GM12878 (cell line): ENCODE measurements around the gene DNAJC16. TPM values are rescaled to one million over a fixed set of nuclear protein-coding genes. Genes with fewer than 3 reads are reported as not detected.

Source experiments
- ATAC-seq: fragments of 200-7000 bp; cut with Tn5 transposase; 3 replicates; pipeline ENCODE4 v1.9.1; 2020; ENCODE audit warnings: mild to moderate bottlenecking, moderate library complexity
- BruUV-seq: library from RNA; stranded (reverse); fragments of 400-500 nt; replicated peaks from 2 replicates; lab custom pipeline; 2021; lab: Mats Ljungman, UMichigan
- CTCF ChIA-PET: fragments of 300-600 bp; sonication (Branson Sonifier 250); formaldehyde crosslinking; extraction: SDS; loops from one replicate; lab custom pipeline; 2021; ENCODE audit warnings: inconsistent platforms; lab: Yijun Ruan, JAX
- POLR2A ChIA-PET: fragments of 350-600 bp; formaldehyde crosslinking; extraction: SDS; loops from one replicate; lab custom pipeline; 2021; ENCODE audit warnings: inconsistent platforms; lab: Charles Lee
- RAD21 ChIA-PET: fragments of 300-600 bp; sonication (Branson Sonifier 250); formaldehyde crosslinking; loops from one replicate; lab custom pipeline; 2023; ENCODE audit warnings: antibody characterized with exemption; ENCODE audit not compliant: unreplicated experiment; lab: Charles Lee
- SMC1A ChIA-PET: fragments of 300-600 bp; sonication (Branson Sonifier 250); formaldehyde crosslinking; loops from one replicate; lab custom pipeline; 2023; ENCODE audit not compliant: unreplicated experiment, uncharacterized antibody; lab: Charles Lee
- DNase-seq: peaks from one replicate; pipeline ENCODE4 v3.0.0-alpha.2; 2011; ENCODE audit warnings: low read depth, low spot score
- FAIRE-seq: peaks from 3 replicates; lab custom pipeline; 2011; peaks lifted over from hg19 to GRCh38; lab: Jason Lieb, UNC
- H2AFZ ChIP-seq: 2 replicates; pipeline ENCODE4 v1.6.0; 2011; ENCODE audit warnings: low read depth, low read length, control low read depth; ENCODE audit not compliant: control insufficient read depth
- H3K27ac ChIP-seq: 2 replicates; pipeline ENCODE4 v1.5.1; 2011; ENCODE audit warnings: control low read depth; ENCODE audit not compliant: control insufficient read depth, insufficient read depth
- H3K27me3 ChIP-seq, 2 experiments: replicated peaks in 1 of 2; 2 replicates each; pipeline versions ENCODE4 v1.6.0 to v1.6.1; 2011; ENCODE audit warnings: low read length in 1 of 2; ENCODE audit not compliant: control insufficient read depth in 2 of 2, insufficient read depth in 2 of 2
- H3K36me3 ChIP-seq, 2 experiments: 2 replicates each; pipeline ENCODE4 v1.5.1; 2011; ENCODE audit warnings: low read length in 1 of 2; ENCODE audit not compliant: control insufficient read depth in 2 of 2, insufficient read depth in 2 of 2
- H3K4me1 ChIP-seq: 2 replicates; pipeline ENCODE4 v1.6.1; 2011; ENCODE audit warnings: mild to moderate bottlenecking, low read length, moderate library complexity, mixed read lengths; ENCODE audit not compliant: control insufficient read depth, insufficient read depth
- H3K4me2 ChIP-seq: 2 replicates; pipeline ENCODE4 v1.6.0; 2011; ENCODE audit warnings: control low read depth; ENCODE audit not compliant: control insufficient read depth, insufficient read depth
- H3K4me3 ChIP-seq: fragments of 200-600 bp; sonication (generic); 2 replicates; pipeline ENCODE4 v1.5.1; 2016
- H3K79me2 ChIP-seq: 2 replicates; pipeline ENCODE4 v1.6.0; 2011; ENCODE audit warnings: low read length; ENCODE audit not compliant: control insufficient read depth, insufficient read depth
- H3K9ac ChIP-seq: 2 replicates; pipeline ENCODE4 v1.8.0; 2011; ENCODE audit warnings: low read length, control low read depth, mixed read lengths; ENCODE audit not compliant: control insufficient read depth, insufficient read depth
- H3K9me3 ChIP-seq: replicated peaks from 3 replicates; pipeline ENCODE4 v1.5.1; 2011; ENCODE audit warnings: mild to moderate bottlenecking, low read length; ENCODE audit not compliant: control insufficient read depth, insufficient read depth
- H4K20me1 ChIP-seq: 2 replicates; pipeline ENCODE4 v1.6.0; 2011; ENCODE audit not compliant: control insufficient read depth, insufficient read depth
- CBFB ChIP-seq: IDR thresholded peaks from 2 replicates; pipeline ENCODE4 v1.6.1; 2016; ENCODE audit warnings: antibody characterized with exemption, low read depth
- CREB1 ChIP-seq: IDR thresholded peaks from 2 replicates; pipeline ENCODE4 v1.6.1; 2012; ENCODE audit warnings: low read depth, mild to moderate bottlenecking, inconsistent platforms
- JUNB ChIP-seq: IDR thresholded peaks from 2 replicates; pipeline ENCODE4 v1.6.1; 2016; ENCODE audit warnings: antibody characterized with exemption, mild to moderate bottlenecking
- MYC ChIP-seq: IDR thresholded peaks from 2 replicates; pipeline ENCODE4 v1.6.1; 2011; ENCODE audit warnings: mild to moderate bottlenecking, low read length, moderate library complexity, inconsistent platforms; ENCODE audit not compliant: insufficient read depth, insufficient replicate concordance, insufficient read length, severe bottlenecking
- PKNOX1 ChIP-seq: fragments of 450-650 bp; IDR thresholded peaks from 2 replicates; pipeline ENCODE4 v1.6.1; 2016; ENCODE audit warnings: mild to moderate bottlenecking
- SMC3 ChIP-seq: IDR thresholded peaks from 2 replicates; pipeline ENCODE4 v1.6.1; 2011; ENCODE audit warnings: low read length, improper control_type of control experiment, borderline replicate concordance
- TAF1 ChIP-seq: IDR thresholded peaks from 2 replicates; pipeline ENCODE4 v1.6.1; 2011; ENCODE audit warnings: mild to moderate bottlenecking, low read depth, low read length, borderline replicate concordance
- ZNF274 ChIP-seq: IDR thresholded peaks from one replicate; pipeline ENCODE4 v1.8.0; 2011; ENCODE audit not compliant: insufficient read length, insufficient read depth
- WGBS: methylation state at CpG from one replicate; pipeline ENCODE4 v1.1.6; 2016; ENCODE audit warnings: low lambda C conversion rate; ENCODE audit not compliant: insufficient replicate concordance, insufficient coverage; ENCODE audit errors: missing lambda C conversion rate; 5-methylcytosine and 5-hydroxymethylcytosine counted together
- in situ Hi-C: fragments of 300-500 bp; cut with MboI; formaldehyde crosslinking; loops from 9 replicates; pipeline ENCODE4 v1.14.3; 2018; ENCODE audit warnings: mixed read lengths
- intact Hi-C: fragments of 100-400 bp; cut with micrococcal nuclease; formaldehyde crosslinking; loops from one replicate; pipeline ENCODE4 v1.14.2; 2022; ENCODE audit not compliant: unreplicated experiment
- polyA plus RNA-seq, 11 experiments: library from polyadenylated mRNA; depleted of rRNA in 4 of 11; unstranded in 6 of 11; stranded (reverse) in 5 of 11; fragments of >200 nt; fragmentation: Nextera tagmentation in 4 of 11; fragmentation: Illumina TruSeq in 1 of 11; extraction: Ambion mirVana in 4 of 11; extraction: Trizol in 1 of 11; gene quantifications; 1 replicate in 1 of 11; 2 replicates in 10 of 11; pipeline versions ENCODE4 v1.2.1 to v1.2.3, GENCODE V29; 2011 to 2016; ENCODE audit warnings: inconsistent platforms in 2 of 11, missing spikeins in 2 of 11, low read depth in 1 of 11
- total RNA-seq, 4 experiments: library from RNA; depleted of rRNA in 3 of 4; stranded (reverse); fragments of >200 nt in 3 of 4; fragmentation: Illumina TruSeq in 1 of 4; extraction: Trizol in 1 of 4; gene quantifications; 2 replicates each; pipeline versions ENCODE4 v1.2.1 to v1.2.3, GENCODE V29; 2013 to 2021
- TF ChIP-seq, protein P1 (sequence below): fragments of 150-350 bp; IDR thresholded peaks from 2 replicates; pipeline ENCODE4 v1.6.1; 2016; ENCODE audit warnings: low read depth, low read length
- TF ChIP-seq, protein P2 (sequence below): fragments of 450-650 bp; formaldehyde crosslinking; IDR thresholded peaks from 2 replicates; pipeline ENCODE4 v1.5.0; 2022; ENCODE audit warnings: mild to moderate bottlenecking, missing genetic modification characterization

DNAJC16 gene
- total and polyA plus RNA-seq, 10 of the 15 experiments (the other 5 are each of a cell fraction or from before 2014, with no cell fraction given) = 2.4 to 12.7 (median 7.8) TPM

DNA sequence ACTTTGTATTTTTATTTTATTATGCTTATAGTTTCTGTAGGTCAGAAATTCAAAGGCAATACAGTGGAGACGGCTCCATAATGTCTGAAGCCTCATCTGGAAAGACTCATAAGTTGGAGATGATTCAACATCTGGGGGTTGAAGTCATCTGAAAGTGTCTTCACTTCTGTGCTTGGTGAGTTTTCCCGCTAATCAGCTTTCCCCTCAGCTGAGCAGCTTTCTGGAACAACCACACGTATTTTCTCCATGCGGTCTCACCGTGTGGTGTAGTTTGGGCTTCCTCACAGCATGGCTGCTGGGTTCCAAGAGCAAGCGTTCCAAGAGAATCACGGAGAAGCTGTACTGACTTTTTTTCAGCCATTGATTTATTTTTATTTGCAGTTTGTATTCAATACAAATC, 83.0 kb downstream of the DNAJC16 start:
- 75% methylated on average over 7 of the region's 7 CpGs for WGBS
- H3K27ac ChIP-seq = no peak overlapping the region
- no peak for ATAC-seq
- TF ChIP-seq MYC = no peak
- TF ChIP-seq, protein P1, sequence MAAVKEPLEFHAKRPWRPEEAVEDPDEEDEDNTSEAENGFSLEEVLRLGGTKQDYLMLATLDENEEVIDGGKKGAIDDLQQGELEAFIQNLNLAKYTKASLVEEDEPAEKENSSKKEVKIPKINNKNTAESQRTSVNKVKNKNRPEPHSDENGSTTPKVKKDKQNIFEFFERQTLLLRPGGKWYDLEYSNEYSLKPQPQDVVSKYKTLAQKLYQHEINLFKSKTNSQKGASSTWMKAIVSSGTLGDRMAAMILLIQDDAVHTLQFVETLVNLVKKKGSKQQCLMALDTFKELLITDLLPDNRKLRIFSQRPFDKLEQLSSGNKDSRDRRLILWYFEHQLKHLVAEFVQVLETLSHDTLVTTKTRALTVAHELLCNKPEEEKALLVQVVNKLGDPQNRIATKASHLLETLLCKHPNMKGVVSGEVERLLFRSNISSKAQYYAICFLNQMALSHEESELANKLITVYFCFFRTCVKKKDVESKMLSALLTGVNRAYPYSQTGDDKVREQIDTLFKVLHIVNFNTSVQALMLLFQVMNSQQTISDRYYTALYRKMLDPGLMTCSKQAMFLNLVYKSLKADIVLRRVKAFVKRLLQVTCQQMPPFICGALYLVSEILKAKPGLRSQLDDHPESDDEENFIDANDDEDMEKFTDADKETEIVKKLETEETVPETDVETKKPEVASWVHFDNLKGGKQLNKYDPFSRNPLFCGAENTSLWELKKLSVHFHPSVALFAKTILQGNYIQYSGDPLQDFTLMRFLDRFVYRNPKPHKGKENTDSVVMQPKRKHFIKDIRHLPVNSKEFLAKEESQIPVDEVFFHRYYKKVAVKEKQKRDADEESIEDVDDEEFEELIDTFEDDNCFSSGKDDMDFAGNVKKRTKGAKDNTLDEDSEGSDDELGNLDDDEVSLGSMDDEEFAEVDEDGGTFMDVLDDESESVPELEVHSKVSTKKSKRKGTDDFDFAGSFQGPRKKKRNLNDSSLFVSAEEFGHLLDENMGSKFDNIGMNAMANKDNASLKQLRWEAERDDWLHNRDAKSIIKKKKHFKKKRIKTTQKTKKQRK = no peak
- no peak for TF ChIP-seq CBFB
- TF ChIP-seq, all 136 proteins: peak for 0
- ChIA-PET POLR2A (no interaction called here), CTCF (no interaction called here), RAD21 (no interaction called here), SMC1A (interaction anchor here (1.5 kb wide), 1 partner anchor 18 kb away, joined by 3 read pairs; no protein-coding TSS in a partner anchor)
- no TSS peak for BruUV-seq
- Histone ChIP-seq H4K20me1 (no peaks in the 10 kb centered on the region), H3K9me3 (no peaks in the 10 kb centered on the region), H3K9ac (no peak overlapping the region), H3K4me2 (no peak overlapping the region), H3K27me3 (no peaks in the 10 kb centered on the region), H2AFZ (no peak overlapping the region), H3K4me3 (no peak overlapping the region), H3K79me2 (no peaks in the 10 kb centered on the region), H3K4me1 (no peaks in the 10 kb centered on the region), H3K36me3 (no peaks in the 10 kb centered on the region)
- FAIRE-seq (no peak), DNase-seq (no peak)
- intact Hi-C loops (no loop called here), in situ Hi-C loops (no loop called here)

- Histone ChIP-seq H3K36me3 (no peaks in the 10 kb centered on the region), H2AFZ (no peak overlapping the region), H3K9ac (no peak overlapping the region), H3K4me1 (no peaks in the 10 kb centered on the region), H3K27me3 (no peaks in the 10 kb centered on the region), H3K27ac (no peak overlapping the region), H4K20me1 (no peaks in the 10 kb centered on the region), H3K9me3 (no peaks in the 10 kb centered on the region), H3K4me2 (no peak overlapping the region), H3K79me2 (no peaks in the 10 kb centered on the region), H3K4me3 (no peak overlapping the region)
- ChIA-PET RAD21 (no interaction called here), CTCF (no interaction called here), POLR2A (no interaction called here), SMC1A (interaction anchor here (1.5 kb wide), 1 partner anchor 18 kb away, joined by 3 read pairs; no protein-coding TSS in a partner anchor)
- WGBS = 19% methylated on average over 4 of the region's 4 CpGs
- DNase-seq (no peak), FAIRE-seq (no peak), ATAC-seq (no peak)
- in situ Hi-C loops (no loop called here), intact Hi-C loops (no loop called here)
- no TSS peak for BruUV-seq
- TF ChIP-seq CREB1 (no peak), ZNF274 (no peak), JUNB (no peak), PKNOX1 (no peak), TAF1 (no peak), SMC3 (no peak)
- TF ChIP-seq, protein P2, sequence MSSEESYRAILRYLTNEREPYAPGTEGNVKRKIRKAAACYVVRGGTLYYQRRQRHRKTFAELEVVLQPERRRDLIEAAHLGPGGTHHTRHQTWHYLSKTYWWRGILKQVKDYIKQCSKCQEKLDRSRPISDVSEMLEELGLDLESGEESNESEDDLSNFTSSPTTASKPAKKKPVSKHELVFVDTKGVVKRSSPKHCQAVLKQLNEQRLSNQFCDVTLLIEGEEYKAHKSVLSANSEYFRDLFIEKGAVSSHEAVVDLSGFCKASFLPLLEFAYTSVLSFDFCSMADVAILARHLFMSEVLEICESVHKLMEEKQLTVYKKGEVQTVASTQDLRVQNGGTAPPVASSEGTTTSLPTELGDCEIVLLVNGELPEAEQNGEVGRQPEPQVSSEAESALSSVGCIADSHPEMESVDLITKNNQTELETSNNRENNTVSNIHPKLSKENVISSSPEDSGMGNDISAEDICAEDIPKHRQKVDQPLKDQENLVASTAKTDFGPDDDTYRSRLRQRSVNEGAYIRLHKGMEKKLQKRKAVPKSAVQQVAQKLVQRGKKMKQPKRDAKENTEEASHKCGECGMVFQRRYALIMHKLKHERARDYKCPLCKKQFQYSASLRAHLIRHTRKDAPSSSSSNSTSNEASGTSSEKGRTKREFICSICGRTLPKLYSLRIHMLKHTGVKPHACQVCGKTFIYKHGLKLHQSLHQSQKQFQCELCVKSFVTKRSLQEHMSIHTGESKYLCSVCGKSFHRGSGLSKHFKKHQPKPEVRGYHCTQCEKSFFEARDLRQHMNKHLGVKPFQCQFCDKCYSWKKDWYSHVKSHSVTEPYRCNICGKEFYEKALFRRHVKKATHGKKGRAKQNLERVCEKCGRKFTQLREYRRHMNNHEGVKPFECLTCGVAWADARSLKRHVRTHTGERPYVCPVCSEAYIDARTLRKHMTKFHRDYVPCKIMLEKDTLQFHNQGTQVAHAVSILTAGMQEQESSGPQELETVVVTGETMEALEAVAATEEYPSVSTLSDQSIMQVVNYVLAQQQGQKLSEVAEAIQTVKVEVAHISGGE (CRISPR knock-in tag) = no peak
These were observed 83.5 kb downstream of the DNAJC16 start for GRCh38 chr1:15610167-15610566.
